Kidney epithelial cell (primary cell): Measurements from ENCODE around the gene AGPAT3. TPM values are rescaled to one million over a fixed set of nuclear protein-coding genes. Genes with fewer than 3 reads are reported as not detected.

Experiments
- DNase-seq: peaks from one replicate; pipeline ENCODE4 v3.0.0-alpha.2; 2010; ENCODE audit warnings: low read depth
- H3K27me3 ChIP-seq: 2 replicates; pipeline ENCODE4 v1.6.0; 2011; ENCODE audit warnings: low read length; ENCODE audit not compliant: control insufficient read depth, insufficient read depth
- H3K36me3 ChIP-seq: 2 replicates; pipeline ENCODE4 v1.5.1; 2011; ENCODE audit warnings: low read length; ENCODE audit not compliant: control insufficient read depth, insufficient read depth
- H3K4me3 ChIP-seq: 2 replicates; pipeline ENCODE4 v1.5.1; 2011; ENCODE audit warnings: low read depth, mild to moderate bottlenecking, control low read depth, low read length
- CTCF ChIP-seq: IDR thresholded peaks from 2 replicates; pipeline ENCODE4 v1.5.1; 2011; ENCODE audit warnings: mild to moderate bottlenecking, moderate library complexity, low read length, control low read depth, inconsistent platforms; ENCODE audit not compliant: insufficient read depth, poor library complexity, severe bottlenecking
- total RNA-seq: library from RNA; depleted of rRNA; stranded (reverse); fragments of >200 nt; gene quantifications from 2 replicates; pipeline ENCODE4 v1.2.3, GENCODE V29; 2015

Gene AGPAT3
- total RNA-seq, 1 donor from 2014 or later: 62.3 TPM

DNA sequence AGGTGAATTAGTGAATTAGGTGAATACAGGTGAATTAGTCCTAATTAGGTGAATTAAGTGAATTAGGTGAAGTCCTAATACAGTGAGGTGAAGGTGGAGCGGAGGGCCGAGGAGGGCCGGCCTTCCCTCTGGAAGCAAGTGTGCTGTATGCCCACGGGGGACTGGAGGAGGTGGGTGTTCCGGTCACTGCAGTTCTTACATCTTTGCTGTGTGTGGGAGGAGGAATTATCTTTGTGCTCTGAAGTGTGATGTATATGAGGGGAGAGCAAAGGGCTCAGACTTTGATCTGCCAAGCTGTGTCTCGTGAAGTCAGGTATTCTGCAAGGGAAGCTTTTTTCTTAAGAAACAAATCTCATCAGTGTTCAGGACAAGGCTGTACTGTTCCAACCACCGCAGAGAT lies 45.4 kb downstream of the AGPAT3 start:
- no peak for DNase-seq
- H3K36me3 ChIP-seq: no peaks in the 10 kb centered on the region
- H3K27me3 ChIP-seq: no peaks in the 10 kb centered on the region
- H3K4me3 ChIP-seq: no peak overlapping the region
- no peak for TF ChIP-seq CTCF

GRCh38 chr21:43911015-43911934 lies 46.3 kb downstream of the AGPAT3 start:
- no peak for TF ChIP-seq CTCF
- H3K4me3 ChIP-seq: no peak overlapping the region
- DNase-seq: no peak
- H3K36me3 ChIP-seq: no peaks in the 10 kb centered on the region
- no peaks in the 10 kb centered on the region for H3K27me3 ChIP-seq

DNA sequence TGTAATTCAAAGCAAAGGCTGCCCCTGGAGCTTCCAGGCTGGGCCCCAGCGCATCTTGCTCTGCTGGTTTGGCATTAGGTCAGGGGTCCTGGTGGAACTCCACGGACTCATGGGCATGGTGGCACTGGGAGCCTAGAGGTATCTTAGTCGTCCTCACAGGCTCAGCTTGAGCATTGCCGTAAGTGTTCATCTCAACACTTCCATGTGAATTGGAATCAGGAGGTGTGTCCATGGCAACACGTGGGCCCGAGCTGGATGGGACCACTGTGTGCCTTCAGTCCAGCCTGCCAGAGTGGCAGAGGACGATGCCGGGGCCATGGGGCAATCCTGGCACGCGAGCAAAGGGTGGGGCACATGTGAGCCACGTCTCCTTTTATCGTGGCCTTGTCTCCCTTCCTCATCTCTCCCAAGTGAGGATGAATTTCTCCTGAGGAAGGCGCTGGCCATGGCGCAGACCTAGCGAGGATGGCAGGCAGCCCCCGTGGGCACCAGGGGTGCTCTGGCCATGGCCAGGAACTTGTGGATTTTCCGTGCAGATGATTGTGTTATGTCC lies 47.0 kb downstream of the AGPAT3 start:
- DNase-seq: no peak
- TF ChIP-seq CTCF: no peak
- Histone ChIP-seq H3K27me3 (no peaks in the 10 kb centered on the region), H3K4me3 (no peak overlapping the region), H3K36me3 (no peaks in the 10 kb centered on the region)

GRCh38 chr21:43912500-43912899 lies 47.5 kb downstream of the AGPAT3 start:
- Histone ChIP-seq H3K27me3 (no peaks in the 10 kb centered on the region), H3K36me3 (no peaks in the 10 kb centered on the region), H3K4me3 (no peak overlapping the region)
- no peak for TF ChIP-seq CTCF
- no peak for DNase-seq

DNA sequence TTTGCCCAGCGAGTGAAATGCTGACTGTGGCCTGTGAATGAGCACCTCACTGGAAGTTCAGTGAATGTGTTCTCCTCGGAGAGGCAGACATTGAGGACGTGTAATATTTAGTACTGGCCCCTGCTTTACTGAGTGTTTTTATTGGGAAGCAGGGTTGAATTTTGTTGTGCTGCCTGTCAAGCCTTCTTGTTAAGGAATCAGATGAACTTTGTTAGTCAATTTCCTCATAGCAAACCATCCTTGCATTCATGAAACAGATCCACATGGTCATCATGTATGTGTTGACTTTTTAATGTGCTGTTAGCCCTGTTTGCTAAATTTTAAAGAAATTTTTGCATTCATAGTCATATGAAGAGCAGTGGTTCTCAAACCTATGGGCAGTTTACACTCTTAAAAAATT lies 47.9 kb downstream of the AGPAT3 start:
- H3K36me3 ChIP-seq: no peaks in the 10 kb centered on the region
- no peaks in the 10 kb centered on the region for H3K27me3 ChIP-seq
- no peak for TF ChIP-seq CTCF
- DNase-seq: no peak
- no peak overlapping the region for H3K4me3 ChIP-seq
